PFSK-1 (cell line): ENCODE data around the gene RMI2.

Experiments used
- FOXP2 ChIP-seq: optimal IDR thresholded peaks from 2 replicates; pipeline ENCODE3; 2011; ENCODE audit warnings: borderline replicate concordance, control low read depth, inconsistent platforms; ENCODE audit not compliant: insufficient read depth; ENCODE audit errors: extremely low read length, extremely low read depth
- POLR2AphosphoS5 ChIP-seq: IDR thresholded peaks from 2 replicates; pipeline ENCODE4 v1.6.1; 2012; ENCODE audit warnings: low read depth, mild to moderate bottlenecking, control low read depth, low read length, moderate library complexity
- SIN3A ChIP-seq: IDR thresholded peaks from 2 replicates; pipeline ENCODE4 v1.6.1; 2012; ENCODE audit warnings: mild to moderate bottlenecking, low read length, moderate library complexity, borderline replicate concordance; ENCODE audit not compliant: insufficient read depth
- TAF1 ChIP-seq: IDR thresholded peaks from 2 replicates; pipeline ENCODE4 v1.6.1; 2012; ENCODE audit warnings: low read length, control low read depth, borderline replicate concordance; ENCODE audit not compliant: insufficient read depth
- TF ChIP-seq, protein P1 (sequence below), 2 experiments: IDR thresholded peaks; 2 replicates each; pipeline versions ENCODE4 v1.6.1 to v1.8.0; 2011 to 2012; ENCODE audit warnings: low read depth in 2 of 2, low read length in 2 of 2, control low read depth in 1 of 2, inconsistent platforms in 1 of 2, mild to moderate bottlenecking in 1 of 2, moderate library complexity in 1 of 2; ENCODE audit not compliant: insufficient read depth in 1 of 2

The RMI2 gene

DNA sequence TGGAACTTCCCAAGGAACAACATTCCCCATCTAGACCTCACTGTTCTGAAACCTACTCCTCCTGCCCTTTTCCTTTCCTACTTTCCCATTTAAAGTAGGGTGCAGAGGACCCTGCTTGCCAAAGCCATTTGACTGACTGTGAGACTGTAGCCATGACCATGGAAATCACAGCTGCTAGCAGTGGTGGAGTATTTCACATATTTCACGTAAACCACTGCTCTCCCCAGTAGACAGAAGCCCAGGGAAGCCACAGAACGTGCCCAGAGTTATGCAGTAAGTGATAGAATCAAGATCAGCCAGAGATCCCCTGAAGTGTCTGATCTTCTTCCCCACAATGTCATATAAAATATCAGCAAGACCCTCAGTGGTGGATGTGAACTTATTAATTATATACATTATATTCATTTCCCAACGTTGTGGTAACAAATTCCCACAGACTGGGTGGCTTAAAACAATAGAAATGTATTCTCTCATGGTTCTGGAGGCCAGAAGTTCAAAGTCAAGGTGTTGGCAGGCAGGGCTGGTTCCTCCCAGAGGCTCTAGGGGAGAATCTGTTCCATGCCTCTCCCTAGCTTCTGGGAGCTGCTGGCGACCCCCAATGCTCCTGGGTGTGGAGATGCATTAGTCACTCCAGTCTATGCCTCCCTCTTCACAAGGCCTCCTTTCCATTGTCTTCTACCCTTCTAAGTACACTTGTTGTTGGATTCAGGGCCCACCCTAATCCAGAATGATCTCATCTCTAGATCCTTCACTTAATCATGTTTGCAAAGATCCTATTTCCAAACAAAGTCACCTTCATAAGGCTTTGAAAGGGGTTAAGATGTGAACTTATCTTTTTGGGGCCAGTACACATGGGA is 43.4 kb upstream of the RMI2 start:
- no peak for TF ChIP-seq POLR2AphosphoS5
- no peak for TF ChIP-seq FOXP2
- TF ChIP-seq, protein P1, sequence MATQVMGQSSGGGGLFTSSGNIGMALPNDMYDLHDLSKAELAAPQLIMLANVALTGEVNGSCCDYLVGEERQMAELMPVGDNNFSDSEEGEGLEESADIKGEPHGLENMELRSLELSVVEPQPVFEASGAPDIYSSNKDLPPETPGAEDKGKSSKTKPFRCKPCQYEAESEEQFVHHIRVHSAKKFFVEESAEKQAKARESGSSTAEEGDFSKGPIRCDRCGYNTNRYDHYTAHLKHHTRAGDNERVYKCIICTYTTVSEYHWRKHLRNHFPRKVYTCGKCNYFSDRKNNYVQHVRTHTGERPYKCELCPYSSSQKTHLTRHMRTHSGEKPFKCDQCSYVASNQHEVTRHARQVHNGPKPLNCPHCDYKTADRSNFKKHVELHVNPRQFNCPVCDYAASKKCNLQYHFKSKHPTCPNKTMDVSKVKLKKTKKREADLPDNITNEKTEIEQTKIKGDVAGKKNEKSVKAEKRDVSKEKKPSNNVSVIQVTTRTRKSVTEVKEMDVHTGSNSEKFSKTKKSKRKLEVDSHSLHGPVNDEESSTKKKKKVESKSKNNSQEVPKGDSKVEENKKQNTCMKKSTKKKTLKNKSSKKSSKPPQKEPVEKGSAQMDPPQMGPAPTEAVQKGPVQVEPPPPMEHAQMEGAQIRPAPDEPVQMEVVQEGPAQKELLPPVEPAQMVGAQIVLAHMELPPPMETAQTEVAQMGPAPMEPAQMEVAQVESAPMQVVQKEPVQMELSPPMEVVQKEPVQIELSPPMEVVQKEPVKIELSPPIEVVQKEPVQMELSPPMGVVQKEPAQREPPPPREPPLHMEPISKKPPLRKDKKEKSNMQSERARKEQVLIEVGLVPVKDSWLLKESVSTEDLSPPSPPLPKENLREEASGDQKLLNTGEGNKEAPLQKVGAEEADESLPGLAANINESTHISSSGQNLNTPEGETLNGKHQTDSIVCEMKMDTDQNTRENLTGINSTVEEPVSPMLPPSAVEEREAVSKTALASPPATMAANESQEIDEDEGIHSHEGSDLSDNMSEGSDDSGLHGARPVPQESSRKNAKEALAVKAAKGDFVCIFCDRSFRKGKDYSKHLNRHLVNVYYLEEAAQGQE (IDR thresholded peaks at IDR 0.05; ENCODE audit: insufficient read depth in 1 of 2, low read depth in 2 of 2, low read length in 2 of 2) = no peak
- TF ChIP-seq SIN3A = no peak

DNA sequence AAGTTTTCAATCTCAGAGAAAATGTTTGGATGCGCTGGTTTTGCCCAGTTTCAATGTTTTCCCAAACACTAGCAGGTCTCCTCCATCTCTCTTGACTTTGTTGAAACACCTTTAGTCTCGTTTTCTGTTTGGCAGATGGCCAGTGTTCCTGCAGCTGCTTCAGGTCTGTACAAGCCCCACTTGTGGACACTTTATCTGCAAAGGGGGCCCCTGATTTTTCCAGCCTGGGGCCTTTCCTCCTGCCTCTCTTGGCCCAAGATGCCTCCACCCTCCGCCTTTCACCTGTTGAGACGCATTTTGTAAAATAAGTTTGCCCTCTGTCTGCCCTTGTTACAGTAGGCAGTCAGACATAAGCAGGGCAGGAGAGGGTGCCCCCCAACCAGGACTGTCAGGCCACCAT is 42.3 kb upstream of the RMI2 start:
- no peak for TF ChIP-seq FOXP2
- no peak for TF ChIP-seq POLR2AphosphoS5

DNA sequence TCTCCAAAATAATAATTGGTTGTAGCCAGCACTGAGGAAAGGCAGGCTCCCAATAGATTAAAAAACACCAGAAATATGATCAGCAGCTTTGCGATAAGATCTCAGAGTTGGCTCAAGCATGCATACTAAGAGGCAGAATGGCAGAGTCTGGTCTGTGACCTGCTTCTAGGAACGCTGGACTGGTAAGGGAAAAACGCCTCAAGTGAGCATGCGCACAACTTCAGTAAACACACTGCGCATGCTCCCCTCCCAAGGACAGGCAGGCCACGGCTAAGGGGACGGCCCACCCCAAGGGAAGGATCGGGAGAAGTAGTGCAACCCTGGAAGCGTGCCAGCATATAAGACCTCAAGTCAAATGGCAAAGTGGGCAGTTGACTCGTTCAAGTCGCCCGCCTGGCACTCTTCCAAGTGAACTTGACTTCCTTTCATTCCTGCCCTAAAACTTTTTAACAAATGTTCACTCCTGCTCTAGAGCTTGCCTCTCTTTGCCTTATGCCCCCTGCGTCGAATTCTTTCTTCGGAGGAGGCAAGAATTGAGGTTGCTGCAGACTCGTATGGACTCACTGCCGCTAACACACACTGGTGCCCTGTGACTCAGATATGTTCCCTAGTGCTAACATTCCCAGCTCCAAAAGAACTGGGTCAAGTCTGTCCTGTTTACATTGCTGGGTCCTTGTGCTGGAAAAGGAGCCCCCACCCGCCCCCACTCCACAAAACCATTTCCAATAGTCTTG is 41.7 kb upstream of the RMI2 start:
- TF ChIP-seq, protein P1 (IDR thresholded peaks at IDR 0.05; ENCODE audit: insufficient read depth in 1 of 2, low read depth in 2 of 2, low read length in 2 of 2) = no peak
- no peak for TF ChIP-seq TAF1
- TF ChIP-seq POLR2AphosphoS5 = no peak
- TF ChIP-seq SIN3A = no peak
- TF ChIP-seq FOXP2 = no peak

DNA sequence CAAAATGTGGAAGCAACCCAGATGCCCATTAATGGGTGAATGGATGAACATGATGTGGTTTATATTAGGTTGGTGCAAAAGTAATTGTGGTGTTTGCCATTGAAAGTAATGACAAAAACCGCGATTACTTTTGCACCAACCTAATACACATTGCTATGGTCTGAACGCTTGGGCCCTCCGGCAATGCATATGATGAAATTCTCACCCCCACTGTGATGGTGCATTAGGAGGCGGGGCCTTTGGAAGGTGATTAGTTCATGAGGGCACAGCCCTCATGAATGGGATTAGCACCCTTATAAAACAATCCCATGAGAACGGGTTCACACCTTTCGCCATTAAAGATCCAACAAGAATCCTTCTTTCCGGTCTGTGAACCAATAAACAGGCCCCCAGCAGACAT is 38.9 kb upstream of the RMI2 start:
- TF ChIP-seq TAF1 = no peak
- TF ChIP-seq, protein P1 (IDR thresholded peaks at IDR 0.05; ENCODE audit: insufficient read depth in 1 of 2, low read depth in 2 of 2, low read length in 2 of 2) = no peak

DNA sequence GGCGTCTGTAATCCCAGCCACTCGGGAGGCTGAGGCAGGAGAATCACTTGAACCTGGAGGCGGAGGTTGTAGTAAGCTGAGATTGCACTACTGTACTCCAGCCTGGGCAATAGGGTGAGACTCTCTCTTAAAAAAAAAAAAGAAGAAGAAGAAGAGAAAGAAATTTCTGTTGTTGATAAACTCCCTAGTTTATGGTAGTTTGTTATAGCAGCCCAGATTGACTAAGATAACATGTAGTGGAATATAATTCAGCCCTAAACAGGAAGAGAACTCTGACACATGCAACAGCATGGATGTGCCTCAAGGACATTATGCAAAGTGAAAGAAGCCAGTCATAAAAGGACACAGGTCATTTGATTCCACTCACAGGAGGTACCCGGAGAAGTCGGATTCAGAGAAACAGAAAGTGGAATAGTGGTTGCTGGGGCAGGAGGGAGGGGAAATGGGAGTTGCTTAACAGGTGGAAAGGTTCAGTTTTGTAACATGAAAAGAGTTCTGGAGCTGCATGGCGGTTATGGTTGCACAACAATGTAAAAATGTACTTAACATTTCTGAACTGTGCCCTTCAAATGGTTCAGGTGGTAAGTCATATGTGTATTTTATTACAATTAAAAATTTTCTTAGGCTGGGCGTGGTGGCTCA is 38.1 kb upstream of the RMI2 start:
- TF ChIP-seq TAF1 (no peak), FOXP2 (no peak), SIN3A (no peak), POLR2AphosphoS5 (no peak)
- TF ChIP-seq, protein P1 (IDR thresholded peaks at IDR 0.05; ENCODE audit: insufficient read depth in 1 of 2, low read depth in 2 of 2, low read length in 2 of 2) = no peak
